Islet of Langerhans (tissue), 1 donor: ENCODE data around the gene ZNF467.

ENCODE experiments used
- FAIRE-seq: peaks from one replicate; lab custom pipeline; 2011; peaks lifted over from hg19 to GRCh38; lab: Jason Lieb, UNC

ZNF467 gene

DNA sequence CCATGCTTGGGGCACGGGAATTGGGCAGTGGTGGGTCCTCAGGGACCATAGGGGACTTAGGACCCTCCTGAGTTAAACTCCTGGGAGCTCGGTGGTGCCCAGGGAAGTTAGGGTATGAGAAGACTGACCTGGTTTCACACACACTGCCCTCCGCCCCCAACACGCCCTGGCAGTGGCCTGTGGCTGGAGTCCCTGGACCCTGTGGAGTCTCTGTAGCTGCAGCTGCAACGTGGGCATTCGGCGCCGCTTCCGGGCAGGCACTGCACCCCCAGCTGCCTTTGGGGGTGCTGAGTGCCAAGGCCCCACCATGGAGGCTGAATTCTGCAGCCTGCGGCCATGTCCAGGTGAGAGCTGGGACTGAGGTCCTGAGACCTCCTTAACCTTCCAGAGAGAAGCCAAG, 34.9 kb upstream of the ZNF467 start:
- FAIRE-seq, result no peak

GRCh38 chr7:149806726-149807125, 33.3 kb upstream of the ZNF467 start:
- no peak for FAIRE-seq

GRCh38 chr7:149804106-149804505, 30.7 kb upstream of the ZNF467 start:
- no peak for FAIRE-seq

DNA sequence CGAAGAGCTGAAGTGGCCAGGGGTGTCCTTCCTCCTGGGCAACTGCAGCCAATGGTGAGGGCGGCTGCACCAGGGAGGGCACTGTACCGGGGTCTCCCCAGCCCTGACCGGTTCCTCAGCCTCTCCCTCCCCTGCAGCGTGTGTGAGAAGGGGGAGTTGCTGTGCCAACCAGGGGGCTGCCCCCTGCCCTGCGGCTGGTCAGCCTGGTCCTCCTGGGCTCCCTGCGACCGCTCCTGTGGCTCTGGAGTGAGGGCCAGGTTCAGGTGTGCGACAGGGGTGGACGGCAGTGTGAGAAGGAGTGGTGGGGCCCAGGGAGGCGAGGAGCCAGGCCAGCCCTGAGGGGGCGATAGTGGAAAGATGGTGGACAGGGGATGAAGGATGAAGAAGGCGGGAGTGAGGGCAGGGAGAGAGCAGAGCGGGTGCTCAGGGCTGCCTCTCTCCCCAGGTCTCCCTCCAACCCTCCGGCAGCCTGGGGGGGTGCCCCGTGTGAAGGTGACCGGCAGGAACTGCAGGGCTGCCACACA, 30.2 kb upstream of the ZNF467 start:
- no peak for FAIRE-seq

- FAIRE-seq, result no peak
Measured at GRCh38 chr7:149802966-149803365, 29.6 kb upstream of the ZNF467 start.

DNA sequence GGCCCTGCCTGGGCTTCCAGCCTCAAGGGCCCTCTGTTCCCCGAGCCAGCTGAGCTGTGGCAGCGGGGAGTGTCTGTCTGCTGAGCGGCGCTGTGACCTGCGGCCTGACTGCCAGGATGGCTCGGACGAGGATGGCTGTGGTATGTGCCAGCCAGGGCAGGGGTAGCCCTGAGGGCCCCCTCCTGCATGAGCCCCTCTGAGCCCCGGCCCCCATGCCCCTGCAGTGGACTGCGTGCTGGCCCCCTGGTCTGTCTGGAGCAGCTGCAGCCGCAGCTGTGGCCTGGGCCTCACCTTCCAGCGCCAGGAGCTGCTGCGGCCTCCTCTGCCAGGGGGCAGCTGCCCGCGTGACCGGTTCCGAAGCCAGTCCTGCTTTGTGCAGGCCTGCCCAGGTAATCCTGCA, 28.4 kb upstream of the ZNF467 start:
- no peak for FAIRE-seq

DNA sequence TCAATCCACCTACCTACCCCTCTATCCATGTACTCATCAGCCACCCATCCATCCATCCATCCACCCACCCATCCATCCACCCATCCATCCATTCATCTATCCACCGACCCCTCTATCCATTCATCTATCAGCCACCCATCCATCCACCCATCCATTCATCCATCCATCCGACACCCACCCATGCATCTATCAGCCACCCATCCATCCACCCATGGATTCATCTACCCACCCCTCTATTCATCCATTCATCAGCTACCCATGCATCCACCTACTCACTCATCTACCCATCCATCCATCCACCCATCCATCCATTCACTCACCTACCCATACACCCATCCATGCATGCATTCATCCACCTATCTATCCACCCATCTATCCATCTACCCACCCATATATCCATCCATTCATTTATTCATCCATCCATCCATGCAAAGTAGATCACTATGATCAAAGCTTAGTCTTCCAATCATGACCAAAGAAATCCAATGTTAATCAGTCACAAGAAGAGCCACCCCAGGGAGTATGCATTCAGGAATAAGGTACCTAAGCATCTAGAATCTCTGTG, 27.7 kb upstream of the ZNF467 start:
- FAIRE-seq, result no peak

DNA sequence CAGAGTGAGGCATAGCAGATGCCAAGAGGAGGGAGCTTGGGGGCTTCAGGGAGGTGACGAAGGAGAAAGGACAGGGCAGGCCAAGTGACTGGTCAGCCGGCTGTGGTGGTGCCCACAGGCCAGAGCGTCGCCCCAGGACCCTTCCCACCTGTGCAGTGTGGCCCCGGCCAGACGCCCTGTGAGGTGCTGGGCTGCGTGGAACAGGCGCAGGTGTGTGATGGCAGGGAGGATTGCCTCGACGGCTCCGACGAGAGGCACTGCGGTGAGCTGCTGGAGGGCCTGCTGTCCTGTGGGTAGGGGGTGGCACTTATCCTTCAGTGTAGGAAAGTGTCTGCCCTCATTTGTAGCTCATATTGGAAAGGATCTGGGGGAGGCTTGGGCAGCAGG, 26.8 kb upstream of the ZNF467 start:
- no peak for FAIRE-seq

DNA sequence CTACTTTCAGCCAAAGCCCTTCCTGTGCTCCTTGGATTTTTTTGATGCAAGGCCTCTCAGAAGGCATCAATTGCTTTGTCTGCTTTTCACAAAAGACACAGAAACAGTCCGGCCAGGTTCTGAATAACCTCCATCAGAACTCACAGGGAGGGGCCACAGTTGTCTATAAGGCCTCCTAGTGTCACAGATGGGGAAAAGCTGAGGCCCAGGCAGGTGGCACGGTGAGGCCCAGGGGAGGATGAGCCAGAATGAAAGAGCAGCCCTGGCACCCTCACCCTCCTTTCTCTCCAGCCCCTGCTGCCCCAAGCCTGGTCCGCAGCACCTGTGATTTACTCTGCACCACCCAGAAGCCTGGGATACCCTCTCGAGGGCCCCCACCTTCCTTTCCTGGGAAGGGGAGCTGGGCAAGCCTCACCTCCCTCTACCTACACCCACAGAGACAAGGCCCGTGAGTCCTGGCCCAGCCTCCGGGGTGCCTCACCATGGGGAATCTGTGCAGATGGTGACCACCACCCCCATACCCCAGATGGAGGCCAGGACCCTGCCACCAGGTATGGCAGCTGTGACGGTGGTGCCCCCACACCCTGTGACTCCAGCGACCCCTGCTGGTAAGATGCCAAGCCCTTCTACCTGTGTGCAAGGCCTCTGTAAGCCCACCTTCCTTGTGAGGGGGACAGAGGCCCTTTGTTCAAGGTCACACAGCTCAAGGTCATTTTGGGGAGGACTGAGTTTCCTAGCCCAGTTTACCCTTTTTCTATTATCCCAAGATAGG, 26.2 kb upstream of the ZNF467 start:
- FAIRE-seq, result no peak

- no peak for FAIRE-seq
Measured at GRCh38 chr7:149797771-149798170, 24.4 kb upstream of the ZNF467 start.

- no peak for FAIRE-seq
Measured at GRCh38 chr7:149796287-149796860, 23.0 kb upstream of the ZNF467 start.

DNA sequence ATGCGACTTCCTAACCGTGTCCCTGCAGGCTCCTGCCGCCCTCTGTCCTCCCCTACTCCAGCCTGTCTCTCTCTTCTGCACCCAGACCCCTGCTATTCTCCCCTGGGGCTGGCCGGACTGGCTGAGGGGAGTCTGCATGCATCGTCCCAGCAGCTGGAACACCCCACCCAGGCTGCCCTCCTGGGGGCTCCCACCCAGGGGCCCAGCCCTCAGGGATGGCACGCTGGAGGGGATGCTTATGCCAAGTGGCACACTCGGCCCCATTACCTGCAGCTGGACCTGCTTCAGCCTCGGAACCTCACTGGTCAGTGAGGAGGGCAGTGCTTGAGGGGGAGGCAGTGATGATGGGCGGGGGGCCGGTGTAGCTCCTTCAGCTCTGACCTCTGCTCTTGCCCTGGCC, 21.7 kb upstream of the ZNF467 start:
- FAIRE-seq, result no peak

GRCh38 chr7:149794661-149795060, 21.3 kb upstream of the ZNF467 start:
- FAIRE-seq, result no peak

- FAIRE-seq, result no peak
Measured at GRCh38 chr7:149793261-149793660, 19.9 kb upstream of the ZNF467 start.

- no peak for FAIRE-seq
Measured at GRCh38 chr7:149792220-149792595, 18.8 kb upstream of the ZNF467 start.

- no peak for FAIRE-seq
Measured at GRCh38 chr7:149791411-149792219, 18.2 kb upstream of the ZNF467 start.

GRCh38 chr7:149790754-149791360, 17.5 kb upstream of the ZNF467 start:
- no peak for FAIRE-seq

GRCh38 chr7:149790146-149790548, 16.8 kb upstream of the ZNF467 start:
- no peak for FAIRE-seq

GRCh38 chr7:149789101-149789500, 15.7 kb upstream of the ZNF467 start:
- FAIRE-seq, result no peak

DNA sequence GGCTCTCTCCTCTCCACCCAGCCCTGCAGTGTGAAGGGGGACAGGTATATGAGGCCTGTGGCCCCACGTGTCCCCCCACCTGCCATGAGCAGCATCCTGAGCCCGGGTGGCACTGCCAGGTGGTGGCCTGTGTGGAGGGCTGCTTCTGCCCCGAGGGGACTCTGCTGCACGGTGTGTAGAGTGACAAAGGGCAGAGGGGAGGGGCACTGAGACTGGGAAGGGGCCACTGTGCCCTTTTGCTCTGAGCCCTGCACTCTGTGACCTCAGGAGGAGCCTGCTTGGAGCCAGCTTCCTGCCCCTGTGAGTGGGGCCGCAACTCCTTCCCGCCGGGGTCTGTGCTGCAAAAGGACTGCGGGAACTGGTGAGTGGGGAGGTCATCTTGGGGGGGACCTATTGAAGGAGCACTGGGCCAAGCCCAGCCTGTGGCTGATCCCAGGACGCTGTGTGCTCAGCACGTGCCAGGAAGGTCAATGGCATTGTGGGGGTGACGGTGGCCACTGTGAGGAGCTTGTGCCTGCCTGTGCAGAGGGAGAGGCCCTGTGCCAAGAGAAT, 15.0 kb upstream of the ZNF467 start:
- FAIRE-seq, result no peak

- no peak for FAIRE-seq
Measured at GRCh38 chr7:149787428-149788299, 14.3 kb upstream of the ZNF467 start.
